ENCODE data around the gene PARP6.

PARP6 gene

GRCh38 chr15:72231066-72231832 lies 41.1 kb downstream of the PARP6 start, which contains the start of gene PKM:
Gene PKM, minus strand, starts transcription at chr15:72231190. Its CDS starts 12,093 bp downstream, at chr15:72219097.
- DNase-seq: peak; percentile 95 to 99 (median 97)

- DNase-seq: peak; percentile 91 to 96 (median 93)
Measured at GRCh38 chr15:72230197-72231065, 41.9 kb downstream of the PARP6 start.

- DNase-seq: no peak
Measured at GRCh38 chr15:72229947-72230196, 42.5 kb downstream of the PARP6 start.

- peak; percentile 21 to 66 (median 60) for DNase-seq
Measured at GRCh38 chr15:72229076-72229946, 43.0 kb downstream of the PARP6 start.

GRCh38 chr15:72227720-72228119 lies 44.6 kb downstream of the PARP6 start:
- peak; percentile 79 to 89 (median 86) for DNase-seq

- DNase-seq: peak; percentile 66 to 90 (median 83)
Measured at GRCh38 chr15:72227192-72227586, 45.2 kb downstream of the PARP6 start.

GRCh38 chr15:72223278-72223677 lies 49.1 kb downstream of the PARP6 start:
- no peak for DNase-seq

- peak; percentile 63 to 72 (median 66) for DNase-seq
Measured at GRCh38 chr15:72222393-72222792, 50.0 kb downstream of the PARP6 start.

- peak; percentile 29 to 42 (median 39) for DNase-seq
Measured at GRCh38 chr15:72220687-72221086, 51.7 kb downstream of the PARP6 start.

GRCh38 chr15:72217216-72217615 lies 55.1 kb downstream of the PARP6 start:
- DNase-seq: no peak

- no peak for DNase-seq
Measured at GRCh38 chr15:72216079-72216478, 56.3 kb downstream of the PARP6 start.

GRCh38 chr15:72207558-72208085 lies 64.7 kb downstream of the PARP6 start:
- DNase-seq: no peak

- no peak for DNase-seq
Measured at GRCh38 chr15:72206677-72207000, 65.7 kb downstream of the PARP6 start.

- DNase-seq: no peak
Measured at GRCh38 chr15:72205896-72206676, 66.3 kb downstream of the PARP6 start.

GRCh38 chr15:72205273-72205672 lies 67.1 kb downstream of the PARP6 start:
- no peak for DNase-seq

GRCh38 chr15:72203507-72203837 lies 68.9 kb downstream of the PARP6 start:
- DNase-seq: no peak

- no peak for DNase-seq
Measured at GRCh38 chr15:72202801-72203506, 69.4 kb downstream of the PARP6 start.

GRCh38 chr15:72202302-72202701 lies 70.1 kb downstream of the PARP6 start:
- DNase-seq: no peak

GRCh38 chr15:72201391-72201921 lies 70.9 kb downstream of the PARP6 start:
- no peak for DNase-seq

GRCh38 chr15:72200395-72201237 lies 71.7 kb downstream of the PARP6 start:
- peak in 1 of 3 donors; percentile 24 for DNase-seq

Data from suppressor macrophage treated with lipopolysaccharide for 1 hour (primary cell).